ENCODE results near the gene RIN1. TPM values are rescaled to one million over a fixed set of nuclear protein-coding genes. Genes with fewer than 3 reads are reported as not detected.
"Not testable (repeated sequence)": the region's sequence is repeated elsewhere in the genome, so short reads cannot be mapped to it uniquely, and the experiment has no call there.

RIN1 gene
- polyA plus RNA-seq, 2 donors: 18.1 to 27.3 TPM

GRCh38 chr11:66360406-66361073, 24.3 kb upstream of the RIN1 start:
- Histone ChIP-seq H3K27ac (ENCODE audit: low read depth in 2 of 2, low read length in 1 of 2) (no peak overlapping the region), H3K27me3 (ENCODE audit: control insufficient read depth in 1 of 2, insufficient read depth in 2 of 2, low read length in 2 of 2) (no peaks in the 10 kb centered on the region), H3K9me3 (ENCODE audit: control insufficient read depth in 2 of 2, insufficient read depth in 1 of 2, low read depth in 1 of 2, low read length in 1 of 2) (no peaks in the 10 kb centered on the region), H3K4me1 (ENCODE audit: control insufficient read depth in 2 of 2, insufficient read depth in 2 of 2, low read length in 1 of 2) (peaks cover 3 to 4% of the 10 kb centered on the region in 2 donors), H3K4me3 (ENCODE audit: low read depth in 1 of 2, low read length in 2 of 2) (no peak overlapping the region), H3K36me3 (ENCODE audit: control insufficient read depth in 2 of 2, insufficient read depth in 2 of 2, low read length in 1 of 2) (peaks cover 0 to 7% of the 10 kb centered on the region in 2 donors)
- WGBS, 2 donors: 94% methylated on average over 15 of the region's 15 CpGs

GRCh38 chr11:66359662-66360087, 23.4 kb upstream of the RIN1 start:
- 65 to 73% methylated on average over 3 of the region's 3 CpGs for WGBS, 2 donors
- H3K4me1 ChIP-seq (ENCODE audit: control insufficient read depth in 2 of 2, insufficient read depth in 2 of 2, low read length in 1 of 2): peaks cover 3 to 4% of the 10 kb centered on the region in 2 donors
- H3K27ac ChIP-seq (ENCODE audit: low read depth in 2 of 2, low read length in 1 of 2): no peak overlapping the region
- H3K4me3 ChIP-seq (ENCODE audit: low read depth in 1 of 2, low read length in 2 of 2): no peak overlapping the region
- H3K9me3 ChIP-seq (ENCODE audit: control insufficient read depth in 2 of 2, insufficient read depth in 1 of 2, low read depth in 1 of 2, low read length in 1 of 2): no peaks in the 10 kb centered on the region
- no peaks in the 10 kb centered on the region for H3K27me3 ChIP-seq (ENCODE audit: control insufficient read depth in 1 of 2, insufficient read depth in 2 of 2, low read length in 2 of 2)
- H3K36me3 ChIP-seq (ENCODE audit: control insufficient read depth in 2 of 2, insufficient read depth in 2 of 2, low read length in 1 of 2): peaks cover 0 to 7% of the 10 kb centered on the region in 2 donors

GRCh38 chr11:66350560-66351235, 14.5 kb upstream of the RIN1 start:
- H3K27ac ChIP-seq (ENCODE audit: low read depth in 2 of 2, low read length in 1 of 2): not testable (repeated sequence)
- peaks cover 3 to 16% of the 10 kb centered on the region in 2 donors for H3K4me1 ChIP-seq (ENCODE audit: control insufficient read depth in 2 of 2, insufficient read depth in 2 of 2, low read length in 1 of 2)

GRCh38 chr11:66349084-66349386, 12.8 kb upstream of the RIN1 start:
- Histone ChIP-seq H3K4me1 (ENCODE audit: control insufficient read depth in 2 of 2, insufficient read depth in 2 of 2, low read length in 1 of 2) (peaks cover 3 to 18% of the 10 kb centered on the region in 2 donors), H3K4me3 (ENCODE audit: low read depth in 1 of 2, low read length in 2 of 2) (no peak overlapping the region), H3K27ac (ENCODE audit: low read depth in 2 of 2, low read length in 1 of 2) (no peak overlapping the region), H3K27me3 (ENCODE audit: control insufficient read depth in 1 of 2, insufficient read depth in 2 of 2, low read length in 2 of 2) (no peaks in the 10 kb centered on the region), H3K36me3 (ENCODE audit: control insufficient read depth in 2 of 2, insufficient read depth in 2 of 2, low read length in 1 of 2) (no peaks in the 10 kb centered on the region), H3K9me3 (ENCODE audit: control insufficient read depth in 2 of 2, insufficient read depth in 1 of 2, low read depth in 1 of 2, low read length in 1 of 2) (no peaks in the 10 kb centered on the region)
- WGBS, 2 donors: 31 to 53% methylated on average over 2 of the region's 2 CpGs

More at GRCh38 chr11:66350560-66351235, 14.5 kb upstream of the RIN1 start:
- not testable (repeated sequence) for H3K36me3 ChIP-seq (ENCODE audit: control insufficient read depth in 2 of 2, insufficient read depth in 2 of 2, low read length in 1 of 2); H3K27me3 ChIP-seq (ENCODE audit: control insufficient read depth in 1 of 2, insufficient read depth in 2 of 2, low read length in 2 of 2); H3K9me3 ChIP-seq (ENCODE audit: control insufficient read depth in 2 of 2, insufficient read depth in 1 of 2, low read depth in 1 of 2, low read length in 1 of 2); H3K4me3 ChIP-seq (ENCODE audit: low read depth in 1 of 2, low read length in 2 of 2)
- 74 to 87% methylated on average over 8 of the region's 8 CpGs for WGBS, 2 donors

GRCh38 chr11:66347425-66348276, 11.4 kb upstream of the RIN1 start, which contains the start of gene B4GAT1:
TSS of gene B4GAT1 (minus strand) at chr11:66347629. CDS start at chr11:66347545, 84 bp downstream.
- H3K4me1 ChIP-seq (ENCODE audit: control insufficient read depth in 2 of 2, insufficient read depth in 2 of 2, low read length in 1 of 2): peaks cover 3 to 18% of the 10 kb centered on the region in 2 donors
- WGBS, 2 donors: 0 to 1% methylated on average over 60 to 101 of the region's 101 CpGs
- no peaks in the 10 kb centered on the region for H3K9me3 ChIP-seq (ENCODE audit: control insufficient read depth in 2 of 2, insufficient read depth in 1 of 2, low read depth in 1 of 2, low read length in 1 of 2)
- no peaks in the 10 kb centered on the region for H3K36me3 ChIP-seq (ENCODE audit: control insufficient read depth in 2 of 2, insufficient read depth in 2 of 2, low read length in 1 of 2)
- H3K27me3 ChIP-seq (ENCODE audit: control insufficient read depth in 1 of 2, insufficient read depth in 2 of 2, low read length in 2 of 2): no peaks in the 10 kb centered on the region
- peak within 1 kb of the TSS; percentile 80 to 85 for H3K4me3 ChIP-seq (ENCODE audit: low read depth in 1 of 2, low read length in 2 of 2)
- H3K27ac ChIP-seq (ENCODE audit: low read depth in 2 of 2, low read length in 1 of 2): peak within 1 kb of the TSS; percentile 81 to 93

- Histone ChIP-seq H3K27me3 (ENCODE audit: control insufficient read depth in 1 of 2, insufficient read depth in 2 of 2, low read length in 2 of 2) (no peaks in the 10 kb centered on the region), H3K36me3 (ENCODE audit: control insufficient read depth in 2 of 2, insufficient read depth in 2 of 2, low read length in 1 of 2) (peaks cover 0 to 2% of the 10 kb centered on the region in 2 donors), H3K9me3 (ENCODE audit: control insufficient read depth in 2 of 2, insufficient read depth in 1 of 2, low read depth in 1 of 2, low read length in 1 of 2) (no peaks in the 10 kb centered on the region), H3K4me1 (ENCODE audit: control insufficient read depth in 2 of 2, insufficient read depth in 2 of 2, low read length in 1 of 2) (peaks cover 3 to 18% of the 10 kb centered on the region in 2 donors), H3K4me3 (ENCODE audit: low read depth in 1 of 2, low read length in 2 of 2) (peak overlapping the region; percentile 80 to 85), H3K27ac (ENCODE audit: low read depth in 2 of 2, low read length in 1 of 2) (peak overlapping the region; percentile 81 to 93)
- WGBS, 2 donors: 20 to 23% methylated on average over 67 to 68 of the region's 68 CpGs
Observed at GRCh38 chr11:66346476-66347424, 10.5 kb upstream of the RIN1 start.

- peaks cover 3 to 18% of the 10 kb centered on the region in 2 donors for H3K4me1 ChIP-seq (ENCODE audit: control insufficient read depth in 2 of 2, insufficient read depth in 2 of 2, low read length in 1 of 2)
- peak overlapping the region; percentile 77 to 87 for H3K4me3 ChIP-seq (ENCODE audit: low read depth in 1 of 2, low read length in 2 of 2)
- 3% methylated on average over 7 of the region's 7 CpGs for WGBS, 2 donors
Observed at GRCh38 chr11:66345316-66345649, 9.0 kb upstream of the RIN1 start.

GRCh38 chr11:66344550-66345315, 8.5 kb upstream of the RIN1 start, which contains the start of gene BRMS1:
TSS of gene BRMS1 (minus strand) at chr11:66345104. CDS start at chr11:66342234, 2,870 bp downstream.
- 0% methylated on average over 51 to 59 of the region's 59 CpGs for WGBS, 2 donors
- H3K36me3 ChIP-seq (ENCODE audit: control insufficient read depth in 2 of 2, insufficient read depth in 2 of 2, low read length in 1 of 2): peaks cover 0 to 22% of the 10 kb centered on the region in 2 donors
- no peaks in the 10 kb centered on the region for H3K9me3 ChIP-seq (ENCODE audit: control insufficient read depth in 2 of 2, insufficient read depth in 1 of 2, low read depth in 1 of 2, low read length in 1 of 2)
- peak within 1 kb of the TSS; percentile 77 to 87 for H3K4me3 ChIP-seq (ENCODE audit: low read depth in 1 of 2, low read length in 2 of 2)
- H3K27ac ChIP-seq (ENCODE audit: low read depth in 2 of 2, low read length in 1 of 2): peak within 1 kb of the TSS; percentile 71 to 77
- H3K27me3 ChIP-seq (ENCODE audit: control insufficient read depth in 1 of 2, insufficient read depth in 2 of 2, low read length in 2 of 2): no peaks in the 10 kb centered on the region
- peaks cover 3 to 18% of the 10 kb centered on the region in 2 donors for H3K4me1 ChIP-seq (ENCODE audit: control insufficient read depth in 2 of 2, insufficient read depth in 2 of 2, low read length in 1 of 2)

More at GRCh38 chr11:66345316-66345649, 9.0 kb upstream of the RIN1 start:
- no peaks in the 10 kb centered on the region for H3K27me3 ChIP-seq (ENCODE audit: control insufficient read depth in 1 of 2, insufficient read depth in 2 of 2, low read length in 2 of 2)
- H3K36me3 ChIP-seq (ENCODE audit: control insufficient read depth in 2 of 2, insufficient read depth in 2 of 2, low read length in 1 of 2): peaks cover 0 to 17% of the 10 kb centered on the region in 2 donors
- peak overlapping the region; percentile 53 to 71 for H3K27ac ChIP-seq (ENCODE audit: low read depth in 2 of 2, low read length in 1 of 2)
- H3K9me3 ChIP-seq (ENCODE audit: control insufficient read depth in 2 of 2, insufficient read depth in 1 of 2, low read depth in 1 of 2, low read length in 1 of 2): no peaks in the 10 kb centered on the region
